Measurements from ENCODE around the gene AMN1.
"Not testable (repeated sequence)": the region's sequence is repeated elsewhere in the genome, so short reads cannot be mapped to it uniquely, and the experiment has no call there.

The AMN1 gene

DNA sequence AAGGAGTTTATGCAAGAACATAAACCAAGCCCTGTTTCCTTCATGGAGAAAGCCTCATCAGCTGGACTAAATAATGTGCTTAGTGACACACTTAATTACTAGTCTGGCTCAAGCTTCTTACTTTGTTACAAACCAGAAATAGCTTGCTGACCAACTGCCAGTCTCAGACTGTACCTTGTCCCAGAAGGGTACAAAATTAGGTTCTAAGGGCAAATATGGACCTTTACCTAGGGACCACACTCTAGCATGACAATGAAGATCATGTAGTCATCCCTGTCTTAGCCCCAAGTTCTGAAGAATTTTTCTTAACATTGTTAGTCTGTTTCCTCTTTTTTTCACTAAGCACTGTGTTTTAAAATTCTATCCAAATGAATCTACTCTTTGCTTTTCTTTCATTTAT lies 2.2 kb downstream of the AMN1 start:
- H3K4me3 ChIP-seq (ENCODE audit: severe bottlenecking): no peak overlapping the region
- DNase-seq (ENCODE audit: low spot score) (no peak), ATAC-seq (ENCODE audit: low read depth) (no peak)
- H3K9me3 ChIP-seq (ENCODE audit: severe bottlenecking): peaks cover 5% of the 10 kb centered on the region
- peaks cover 5% of the 10 kb centered on the region for H3K4me1 ChIP-seq (ENCODE audit: insufficient read depth, poor library complexity, severe bottlenecking)
- TF ChIP-seq, protein P1, sequence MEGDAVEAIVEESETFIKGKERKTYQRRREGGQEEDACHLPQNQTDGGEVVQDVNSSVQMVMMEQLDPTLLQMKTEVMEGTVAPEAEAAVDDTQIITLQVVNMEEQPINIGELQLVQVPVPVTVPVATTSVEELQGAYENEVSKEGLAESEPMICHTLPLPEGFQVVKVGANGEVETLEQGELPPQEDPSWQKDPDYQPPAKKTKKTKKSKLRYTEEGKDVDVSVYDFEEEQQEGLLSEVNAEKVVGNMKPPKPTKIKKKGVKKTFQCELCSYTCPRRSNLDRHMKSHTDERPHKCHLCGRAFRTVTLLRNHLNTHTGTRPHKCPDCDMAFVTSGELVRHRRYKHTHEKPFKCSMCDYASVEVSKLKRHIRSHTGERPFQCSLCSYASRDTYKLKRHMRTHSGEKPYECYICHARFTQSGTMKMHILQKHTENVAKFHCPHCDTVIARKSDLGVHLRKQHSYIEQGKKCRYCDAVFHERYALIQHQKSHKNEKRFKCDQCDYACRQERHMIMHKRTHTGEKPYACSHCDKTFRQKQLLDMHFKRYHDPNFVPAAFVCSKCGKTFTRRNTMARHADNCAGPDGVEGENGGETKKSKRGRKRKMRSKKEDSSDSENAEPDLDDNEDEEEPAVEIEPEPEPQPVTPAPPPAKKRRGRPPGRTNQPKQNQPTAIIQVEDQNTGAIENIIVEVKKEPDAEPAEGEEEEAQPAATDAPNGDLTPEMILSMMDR (IDR thresholded peaks at IDR 0.05; ENCODE audit: poor library complexity, severe bottlenecking): no peak
- no peaks in the 10 kb centered on the region for H3K27me3 ChIP-seq (ENCODE audit: insufficient read depth, poor library complexity, severe bottlenecking)
- no peaks in the 10 kb centered on the region for H3K36me3 ChIP-seq (ENCODE audit: low read depth)
- H3K27ac ChIP-seq (ENCODE audit: poor library complexity, severe bottlenecking): no peak overlapping the region

DNA sequence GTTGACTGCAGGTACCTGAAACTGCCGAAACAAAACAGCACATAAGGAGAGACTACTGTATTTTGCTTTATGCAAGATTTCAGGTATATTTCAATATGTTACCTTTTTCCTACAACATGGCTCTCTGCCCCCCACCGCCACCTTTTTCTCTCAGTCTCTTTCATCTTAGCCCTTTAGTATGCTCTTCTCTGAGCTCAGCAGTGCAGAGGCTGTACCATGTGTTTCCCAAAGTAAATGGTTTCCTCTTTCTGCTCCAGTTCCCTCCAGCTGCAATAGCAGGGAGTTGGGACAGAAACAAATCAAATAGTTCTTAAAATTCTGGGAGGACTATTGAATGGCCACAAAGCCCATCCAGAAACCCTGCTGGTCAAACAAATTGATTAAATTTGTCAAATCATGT lies 4.3 kb downstream of the AMN1 start:
- ATAC-seq (ENCODE audit: low read depth) (no peak), DNase-seq (ENCODE audit: low spot score) (no peak)
- H3K36me3 ChIP-seq (ENCODE audit: low read depth): no peaks in the 10 kb centered on the region
- no peaks in the 10 kb centered on the region for H3K9me3 ChIP-seq (ENCODE audit: severe bottlenecking)
- TF ChIP-seq, protein P1 (IDR thresholded peaks at IDR 0.05; ENCODE audit: poor library complexity, severe bottlenecking): no peak
- H3K4me3 ChIP-seq (ENCODE audit: severe bottlenecking): no peak overlapping the region
- no peaks in the 10 kb centered on the region for H3K27me3 ChIP-seq (ENCODE audit: insufficient read depth, poor library complexity, severe bottlenecking)
- H3K27ac ChIP-seq (ENCODE audit: poor library complexity, severe bottlenecking): no peak overlapping the region
- peaks cover 1% of the 10 kb centered on the region for H3K4me1 ChIP-seq (ENCODE audit: insufficient read depth, poor library complexity, severe bottlenecking)

DNA sequence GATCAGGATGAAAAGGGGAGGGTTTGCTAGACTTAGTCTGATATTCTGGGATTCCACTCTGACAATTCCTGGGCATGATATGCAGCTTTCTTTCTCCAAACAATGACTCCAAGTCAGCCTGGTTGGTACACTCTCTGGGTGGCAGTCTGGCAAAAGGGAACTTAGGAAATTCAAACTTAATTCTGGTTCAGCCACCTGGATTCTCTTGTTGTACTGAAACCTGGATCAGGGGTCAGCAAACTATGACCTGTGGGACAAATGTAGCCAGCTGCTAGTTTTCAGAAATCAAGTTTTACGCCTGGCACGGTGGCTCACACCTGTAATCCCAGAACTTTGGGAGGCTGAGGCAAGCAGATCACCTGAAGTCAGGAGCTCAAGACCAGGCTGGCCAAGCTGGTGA lies 6.2 kb downstream of the AMN1 start:
- Histone ChIP-seq H3K4me3 (ENCODE audit: severe bottlenecking) (no peak overlapping the region), H3K27me3 (ENCODE audit: insufficient read depth, poor library complexity, severe bottlenecking) (no peaks in the 10 kb centered on the region), H3K36me3 (ENCODE audit: low read depth) (no peaks in the 10 kb centered on the region), H3K4me1 (ENCODE audit: insufficient read depth, poor library complexity, severe bottlenecking) (no peaks in the 10 kb centered on the region), H3K27ac (ENCODE audit: poor library complexity, severe bottlenecking) (no peak overlapping the region), H3K9me3 (ENCODE audit: severe bottlenecking) (no peaks in the 10 kb centered on the region)
- ATAC-seq (ENCODE audit: low read depth) (no peak), DNase-seq (ENCODE audit: low spot score) (no peak)
- TF ChIP-seq, protein P1 (IDR thresholded peaks at IDR 0.05; ENCODE audit: poor library complexity, severe bottlenecking): no peak

- H3K27ac ChIP-seq (ENCODE audit: poor library complexity, severe bottlenecking); ATAC-seq (ENCODE audit: low read depth); H3K9me3 ChIP-seq (ENCODE audit: severe bottlenecking); DNase-seq (ENCODE audit: low spot score); H3K27me3 ChIP-seq (ENCODE audit: insufficient read depth, poor library complexity, severe bottlenecking); H3K4me3 ChIP-seq (ENCODE audit: severe bottlenecking); H3K4me1 ChIP-seq (ENCODE audit: insufficient read depth, poor library complexity, severe bottlenecking); H3K36me3 ChIP-seq (ENCODE audit: low read depth): not testable (repeated sequence)
Observed at GRCh38 chr12:31718542-31719198, 10.2 kb downstream of the AMN1 start.

- not testable (repeated sequence) for H3K27me3 ChIP-seq (ENCODE audit: insufficient read depth, poor library complexity, severe bottlenecking); DNase-seq (ENCODE audit: low spot score); H3K4me3 ChIP-seq (ENCODE audit: severe bottlenecking); H3K9me3 ChIP-seq (ENCODE audit: severe bottlenecking); H3K36me3 ChIP-seq (ENCODE audit: low read depth); H3K4me1 ChIP-seq (ENCODE audit: insufficient read depth, poor library complexity, severe bottlenecking); ATAC-seq (ENCODE audit: low read depth); H3K27ac ChIP-seq (ENCODE audit: poor library complexity, severe bottlenecking)
Observed at GRCh38 chr12:31716998-31717397, 11.8 kb downstream of the AMN1 start.

DNA sequence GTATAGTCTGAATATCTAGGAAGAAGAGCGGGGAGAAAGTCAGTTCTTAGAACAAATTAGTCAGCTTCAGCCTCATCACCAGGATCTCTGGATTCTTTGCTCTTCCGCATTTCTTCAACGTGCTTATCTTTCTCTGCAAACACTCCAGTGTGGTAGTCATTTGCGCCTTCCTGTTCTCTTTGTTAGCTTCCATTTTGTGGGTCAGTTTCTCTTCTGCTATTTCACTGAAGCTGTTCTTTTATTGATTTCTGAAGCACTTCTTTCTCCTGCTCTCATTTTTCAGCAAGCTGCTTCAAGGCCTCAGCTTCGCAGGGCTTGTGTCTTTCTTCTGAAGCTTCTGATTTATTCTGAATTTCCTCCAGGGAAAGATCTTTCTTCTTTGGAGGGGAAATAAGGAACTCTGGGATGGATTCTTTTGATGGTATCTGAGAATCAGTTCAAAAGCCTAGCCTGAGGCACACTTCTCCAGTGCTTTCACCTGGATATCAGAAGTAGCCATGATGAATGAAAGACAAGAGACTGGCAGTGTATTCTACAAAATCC lies 13.5 kb downstream of the AMN1 start:
- peaks cover 2% of the 10 kb centered on the region for H3K9me3 ChIP-seq (ENCODE audit: severe bottlenecking)
- no peaks in the 10 kb centered on the region for H3K27me3 ChIP-seq (ENCODE audit: insufficient read depth, poor library complexity, severe bottlenecking)
- TF ChIP-seq, protein P1 (IDR thresholded peaks at IDR 0.05; ENCODE audit: poor library complexity, severe bottlenecking): no peak
- no peak overlapping the region for H3K27ac ChIP-seq (ENCODE audit: poor library complexity, severe bottlenecking)
- ATAC-seq (ENCODE audit: low read depth): no peak
- DNase-seq (ENCODE audit: low spot score): no peak
- H3K4me3 ChIP-seq (ENCODE audit: severe bottlenecking): no peak overlapping the region
- H3K4me1 ChIP-seq (ENCODE audit: insufficient read depth, poor library complexity, severe bottlenecking): no peaks in the 10 kb centered on the region
- no peaks in the 10 kb centered on the region for H3K36me3 ChIP-seq (ENCODE audit: low read depth)
